Fibroblast of peridontal ligament (primary cell): ENCODE results near the gene TMPRSS3.

Source experiments
- DNase-seq: peaks from one replicate; pipeline ENCODE4 v3.0.0-alpha.2; 2010; ENCODE audit errors: extremely low read depth

Gene TMPRSS3

DNA sequence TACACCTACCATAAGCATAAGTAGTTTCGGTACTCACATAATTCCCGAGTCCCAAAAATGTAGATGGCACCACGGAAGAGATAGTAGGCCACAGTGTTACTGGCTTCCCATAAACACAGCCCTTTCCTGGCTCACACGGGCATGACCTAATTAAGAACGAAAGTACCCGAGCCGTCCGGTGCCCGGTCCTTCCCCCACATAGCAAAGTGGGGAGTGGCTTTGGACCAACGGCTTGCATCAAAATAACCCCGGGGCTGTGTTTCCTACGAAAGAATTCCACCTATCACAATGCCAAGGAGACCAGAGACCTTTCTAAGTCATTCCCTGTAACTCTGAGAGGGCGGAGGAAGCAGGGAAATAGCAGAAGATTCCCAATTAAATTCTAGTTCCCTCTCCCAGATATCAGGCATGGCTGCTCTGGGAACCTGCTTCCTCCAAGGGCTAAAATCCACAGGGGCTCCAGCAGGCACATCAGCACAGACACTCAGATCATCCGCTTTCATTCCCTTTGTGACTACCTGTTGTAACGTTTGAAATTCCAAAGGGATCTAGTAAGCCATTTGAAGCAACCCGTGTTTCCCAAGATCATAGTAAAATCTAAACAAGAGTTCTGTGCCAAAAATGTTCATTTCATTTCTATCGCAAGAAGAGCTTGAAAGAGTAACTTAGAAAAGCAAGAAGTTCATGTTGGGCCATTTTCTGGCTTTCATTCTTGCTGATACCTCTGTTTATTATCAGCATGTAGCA is at the start of gene TMPRSS3:
TMPRSS3 (minus strand) TSS at position 148 of the 747 bp plus-strand sequence. CDS start 635 bp downstream, outside the sequence.
- DNase-seq: no peak

- DNase-seq: no peak
Observed at GRCh38 chr21:42445311-42445710, 49.5 kb upstream of the TMPRSS3 start.

- DNase-seq: no peak
Observed at GRCh38 chr21:42444745-42445059, 48.9 kb upstream of the TMPRSS3 start.

GRCh38 chr21:42443876-42444744 is 48.3 kb upstream of the TMPRSS3 start:
- DNase-seq: no peak

- no peak for DNase-seq
Observed at GRCh38 chr21:42443181-42443785, 47.4 kb upstream of the TMPRSS3 start.

GRCh38 chr21:42441963-42442362 is 46.1 kb upstream of the TMPRSS3 start:
- no peak for DNase-seq

- DNase-seq: no peak
Observed at GRCh38 chr21:42440187-42440792, 44.4 kb upstream of the TMPRSS3 start.

DNA sequence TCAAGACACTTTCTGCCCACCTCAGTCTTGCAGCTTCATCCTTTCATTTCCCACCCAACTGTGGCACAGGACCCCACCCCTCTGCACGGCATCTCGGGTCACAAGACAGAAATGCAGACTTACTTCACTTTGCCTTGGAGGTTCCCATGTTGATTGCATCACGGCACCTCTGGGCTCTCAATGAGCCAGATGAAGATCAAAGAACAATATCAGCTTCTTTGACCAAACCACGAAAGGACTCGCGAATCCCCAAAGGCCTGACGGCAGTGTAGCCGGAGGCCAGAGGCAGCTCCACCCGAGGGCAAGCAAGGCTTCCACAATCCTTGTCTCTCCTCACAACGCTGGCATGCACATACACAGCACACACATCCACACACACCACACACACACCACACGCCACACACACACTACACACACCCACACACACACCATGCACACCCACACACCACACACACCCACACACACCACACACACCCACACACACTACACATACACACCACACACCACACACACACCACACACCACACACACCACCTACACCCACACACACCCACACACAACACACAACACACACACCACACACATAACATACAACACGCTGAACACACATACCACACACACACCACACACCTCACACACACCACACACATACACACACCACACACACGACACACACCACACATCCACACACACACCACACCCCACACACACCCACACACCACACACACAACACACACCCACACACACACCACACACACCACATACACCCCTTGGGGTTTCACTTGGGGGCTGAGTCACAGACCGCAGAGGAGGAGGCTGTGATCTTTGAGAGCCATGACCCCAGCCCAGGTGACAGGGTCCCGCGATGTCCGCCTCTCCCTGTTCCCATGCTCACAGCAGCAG is 43.7 kb upstream of the TMPRSS3 start:
- no peak for DNase-seq

DNA sequence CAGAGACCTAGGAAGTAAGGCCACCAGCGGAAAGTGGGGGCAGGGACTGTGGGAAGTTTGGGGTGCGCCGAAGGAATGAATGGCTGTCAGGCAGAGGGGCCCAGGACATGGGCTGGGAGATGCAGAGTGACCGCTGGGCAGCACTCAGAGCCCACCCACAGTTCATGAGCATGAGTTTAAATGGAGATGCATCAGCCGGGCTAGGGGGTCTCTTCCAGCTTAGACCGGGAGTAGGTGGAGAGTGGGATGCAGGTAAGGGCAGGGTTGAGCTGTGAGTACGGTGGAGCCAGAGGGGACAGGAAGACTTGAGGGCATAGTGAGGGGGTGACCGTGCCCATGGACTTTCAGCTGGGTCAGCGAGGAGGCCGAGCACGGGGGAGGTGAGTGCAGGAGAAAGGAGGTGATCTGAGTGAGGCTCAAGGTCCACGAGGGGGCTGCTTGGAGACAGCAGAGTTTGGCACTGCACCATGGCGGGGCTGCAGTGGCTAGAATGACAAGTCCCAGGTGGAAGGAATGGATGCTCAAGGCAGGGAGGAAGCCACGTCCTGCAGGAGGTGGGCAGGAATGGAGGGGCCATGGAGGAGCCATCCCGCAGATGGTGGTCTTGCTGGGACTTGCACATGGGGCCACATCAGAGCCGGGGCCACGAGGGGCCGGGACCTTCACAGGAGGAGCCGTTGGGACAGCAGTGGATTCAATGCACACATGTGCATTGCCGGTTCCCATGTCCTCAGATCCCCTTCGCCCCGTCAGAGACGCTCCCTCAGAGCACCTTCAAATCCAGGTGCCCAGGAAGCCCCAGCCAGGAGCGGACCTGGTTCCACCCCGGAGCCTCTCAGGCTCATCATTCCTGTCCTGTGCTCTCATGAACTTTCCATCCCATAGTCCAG is 42.7 kb upstream of the TMPRSS3 start:
- no peak for DNase-seq

DNA sequence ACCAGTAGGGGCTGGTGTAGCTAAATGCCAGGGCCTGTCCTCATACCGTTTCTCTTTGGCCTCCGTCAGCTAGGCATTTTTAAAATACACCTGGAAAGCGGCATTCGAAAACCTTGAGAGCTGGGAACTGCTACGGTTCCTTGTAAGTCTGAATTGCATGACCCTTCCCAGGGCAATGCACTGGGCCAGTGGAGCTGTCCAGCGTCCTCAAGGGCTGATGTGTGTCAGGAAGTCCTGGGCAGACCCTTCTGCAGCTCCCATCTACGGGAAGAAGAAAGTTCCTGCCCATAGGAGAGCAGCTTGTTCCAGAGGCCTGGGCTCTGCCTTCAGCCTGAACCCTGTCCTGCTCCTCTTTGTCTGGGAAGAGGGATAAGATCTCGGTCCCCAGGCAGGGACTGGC is 41.9 kb upstream of the TMPRSS3 start:
- DNase-seq: no peak

DNA sequence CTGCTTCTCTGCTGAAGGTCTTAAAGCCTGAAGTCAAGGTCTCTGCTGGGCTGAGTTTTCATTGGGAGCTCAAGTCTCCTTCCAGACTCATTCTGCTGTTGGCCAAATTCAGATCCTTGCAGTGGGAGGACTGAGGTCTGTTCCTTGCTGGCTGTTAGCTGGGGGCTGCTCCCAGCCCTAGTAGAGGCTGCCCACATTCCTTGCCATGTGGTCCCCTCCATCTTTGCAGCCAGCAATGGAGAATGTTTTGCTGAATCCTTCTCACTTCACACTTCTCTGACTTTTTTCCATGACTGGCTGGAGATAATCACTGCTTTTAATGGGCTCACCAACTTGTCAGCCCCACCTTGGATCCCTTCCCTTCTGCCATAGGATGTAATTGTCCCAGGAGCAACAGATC is 41.1 kb upstream of the TMPRSS3 start:
- no peak for DNase-seq

DNA sequence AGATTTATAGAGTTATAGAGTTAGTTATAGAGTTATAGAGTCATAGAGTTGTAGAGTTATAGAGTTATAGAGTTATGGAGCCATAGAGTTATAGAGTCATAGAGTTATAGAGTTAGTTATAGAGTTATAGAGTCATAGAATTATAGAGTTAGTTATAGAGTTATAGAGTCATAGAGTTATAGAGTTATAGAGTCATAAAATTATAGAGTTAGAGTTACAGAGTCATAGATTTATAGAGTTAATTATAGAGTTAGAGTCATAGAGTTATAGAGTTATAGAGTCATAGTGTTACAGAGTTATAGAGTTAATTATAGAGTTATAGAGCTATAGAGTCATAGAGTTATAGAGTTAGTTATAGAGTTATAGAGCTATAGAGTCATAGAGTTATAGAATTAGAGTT is 40.0 kb upstream of the TMPRSS3 start:
- no peak for DNase-seq

DNA sequence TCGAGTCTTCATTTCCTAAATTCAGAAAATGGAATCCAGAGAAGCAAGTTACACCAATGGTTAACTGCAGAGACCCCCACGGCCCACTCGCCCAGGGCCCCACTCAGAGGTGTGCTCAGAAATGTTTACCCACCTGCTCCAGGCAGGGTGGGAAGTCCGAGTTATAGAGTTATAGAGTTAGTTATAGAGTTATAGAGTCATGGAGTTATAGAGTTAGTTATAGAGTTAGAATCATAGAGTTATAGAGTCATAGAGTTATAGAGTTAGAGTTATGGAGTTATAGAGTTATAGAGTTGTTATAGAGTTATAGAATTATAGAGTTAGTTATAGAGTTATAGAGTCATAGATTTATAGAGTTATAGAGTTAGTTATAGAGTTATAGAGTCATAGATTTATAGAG is 39.5 kb upstream of the TMPRSS3 start:
- DNase-seq: no peak

DNA sequence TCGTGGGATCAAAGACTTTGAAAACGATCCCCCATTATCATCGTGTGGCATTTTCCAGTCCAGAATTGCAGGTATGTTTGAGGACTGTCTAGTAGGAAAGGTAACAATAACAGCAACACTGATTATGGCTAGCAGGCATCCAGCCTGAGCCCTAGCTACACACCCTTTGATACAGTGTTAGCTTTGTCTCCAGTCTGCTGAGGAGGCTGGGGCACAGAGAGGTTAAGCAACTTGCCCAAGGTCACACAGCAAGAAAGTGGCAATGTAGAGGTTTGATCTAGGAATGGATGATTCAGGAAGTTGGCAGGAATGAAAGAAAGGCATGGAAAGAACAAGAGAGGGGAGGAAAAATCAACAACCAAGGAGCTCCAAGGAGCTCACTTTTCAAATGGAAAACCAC is 39.0 kb upstream of the TMPRSS3 start:
- DNase-seq: no peak

DNA sequence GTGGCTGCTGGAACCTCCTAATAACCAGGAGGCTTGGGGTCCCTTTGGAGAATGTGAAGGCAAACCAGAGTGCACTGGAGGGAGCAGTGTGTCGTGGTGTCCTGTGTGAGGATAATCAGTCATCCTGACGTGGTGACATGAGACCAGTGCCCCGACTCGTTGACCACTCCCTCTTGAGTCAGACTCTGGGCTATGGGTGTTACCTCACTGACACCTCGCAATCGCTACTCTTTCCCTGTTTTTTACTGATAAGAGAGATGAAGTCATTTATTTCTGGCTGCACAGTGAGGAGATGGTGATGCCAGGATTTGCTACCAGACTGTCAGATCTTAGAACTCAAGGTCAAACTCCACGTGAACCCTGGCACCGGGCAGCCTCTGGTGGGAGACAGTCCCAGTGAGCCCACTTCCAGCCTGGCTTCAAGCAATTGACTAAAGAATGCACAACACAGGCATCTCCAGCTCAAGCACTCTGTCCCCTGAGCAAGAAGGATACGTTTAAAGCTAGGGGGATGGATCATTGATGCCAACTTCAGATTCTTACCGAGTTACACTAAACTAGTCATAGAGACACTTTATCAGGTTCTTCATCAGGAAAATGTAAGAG is 38.2 kb upstream of the TMPRSS3 start:
- no peak for DNase-seq

DNA sequence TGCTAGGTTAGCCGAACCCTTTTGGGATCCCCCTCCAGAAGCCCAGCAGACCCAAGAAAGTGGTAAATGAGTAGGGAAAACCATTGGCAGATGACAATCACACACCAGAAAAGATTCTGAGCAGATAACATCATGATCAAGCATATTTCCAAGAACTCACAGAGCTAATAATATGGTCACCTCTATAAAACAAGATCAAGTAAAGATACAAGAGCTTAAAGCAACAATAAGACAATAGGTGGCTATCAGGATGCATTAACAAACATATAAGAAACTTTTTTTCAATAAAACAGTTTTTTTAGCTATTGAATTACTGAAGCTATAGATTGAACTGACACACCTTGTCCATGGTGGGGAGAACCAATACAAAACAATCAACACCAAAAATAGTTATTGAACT is 36.8 kb upstream of the TMPRSS3 start:
- no peak for DNase-seq

- no peak for DNase-seq
Observed at GRCh38 chr21:42431196-42431595, 35.3 kb upstream of the TMPRSS3 start.

- no peak for DNase-seq
Observed at GRCh38 chr21:42430521-42430920, 34.7 kb upstream of the TMPRSS3 start.

DNA sequence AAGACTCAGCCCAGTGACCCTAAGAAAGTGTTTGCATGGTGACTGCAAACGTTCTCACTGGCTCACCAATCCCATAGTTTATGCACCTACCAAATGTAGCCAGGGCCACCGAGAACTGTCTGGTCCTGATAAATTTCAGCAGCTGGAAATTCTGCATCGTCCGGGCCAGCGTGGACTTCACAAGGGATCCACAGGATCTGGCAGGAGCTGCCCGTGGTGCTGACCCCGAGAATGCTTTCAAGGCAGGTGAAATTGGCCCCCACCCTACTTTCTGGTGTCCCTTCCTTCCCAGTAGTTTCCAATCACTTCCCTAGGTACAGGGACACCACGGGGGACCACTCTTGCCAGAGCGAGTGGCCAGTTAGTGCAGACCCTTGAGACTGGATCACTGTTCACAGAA is 34.0 kb upstream of the TMPRSS3 start:
- DNase-seq: no peak

DNA sequence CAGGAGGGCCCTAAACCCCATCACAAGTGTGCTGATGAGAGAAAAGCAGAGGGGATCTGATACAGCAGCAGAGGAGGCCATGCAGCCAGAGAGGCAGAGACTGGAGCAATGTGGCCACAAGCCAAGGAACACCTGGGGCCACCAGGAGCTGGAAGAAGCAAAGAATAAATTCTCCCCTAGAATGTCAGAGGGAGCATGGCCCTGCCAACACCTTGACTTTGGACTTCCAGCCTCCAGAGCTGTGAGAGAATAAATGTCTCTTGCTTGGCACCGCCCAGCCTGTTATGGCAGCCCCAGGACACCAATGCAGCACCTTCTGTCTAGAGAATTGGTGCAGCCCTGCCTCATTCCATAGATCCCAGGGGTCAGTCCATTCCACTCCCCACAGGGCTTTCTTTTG is 33.2 kb upstream of the TMPRSS3 start:
- DNase-seq: no peak
